CD4-positive, alpha-beta T cell treated with Interleukin-15 for 4 hours (primary cell): ENCODE results near the gene C2CD5.
"Not testable (repeated sequence)": the region's sequence is repeated elsewhere in the genome, so short reads cannot be mapped to it uniquely, and the experiment has no call there.

Experiments used
- DNase-seq: peaks from one replicate; pipeline ENCODE4 v3.0.0-alpha.2; 2020; ENCODE audit warnings: low spot score

The C2CD5 gene, protein sequence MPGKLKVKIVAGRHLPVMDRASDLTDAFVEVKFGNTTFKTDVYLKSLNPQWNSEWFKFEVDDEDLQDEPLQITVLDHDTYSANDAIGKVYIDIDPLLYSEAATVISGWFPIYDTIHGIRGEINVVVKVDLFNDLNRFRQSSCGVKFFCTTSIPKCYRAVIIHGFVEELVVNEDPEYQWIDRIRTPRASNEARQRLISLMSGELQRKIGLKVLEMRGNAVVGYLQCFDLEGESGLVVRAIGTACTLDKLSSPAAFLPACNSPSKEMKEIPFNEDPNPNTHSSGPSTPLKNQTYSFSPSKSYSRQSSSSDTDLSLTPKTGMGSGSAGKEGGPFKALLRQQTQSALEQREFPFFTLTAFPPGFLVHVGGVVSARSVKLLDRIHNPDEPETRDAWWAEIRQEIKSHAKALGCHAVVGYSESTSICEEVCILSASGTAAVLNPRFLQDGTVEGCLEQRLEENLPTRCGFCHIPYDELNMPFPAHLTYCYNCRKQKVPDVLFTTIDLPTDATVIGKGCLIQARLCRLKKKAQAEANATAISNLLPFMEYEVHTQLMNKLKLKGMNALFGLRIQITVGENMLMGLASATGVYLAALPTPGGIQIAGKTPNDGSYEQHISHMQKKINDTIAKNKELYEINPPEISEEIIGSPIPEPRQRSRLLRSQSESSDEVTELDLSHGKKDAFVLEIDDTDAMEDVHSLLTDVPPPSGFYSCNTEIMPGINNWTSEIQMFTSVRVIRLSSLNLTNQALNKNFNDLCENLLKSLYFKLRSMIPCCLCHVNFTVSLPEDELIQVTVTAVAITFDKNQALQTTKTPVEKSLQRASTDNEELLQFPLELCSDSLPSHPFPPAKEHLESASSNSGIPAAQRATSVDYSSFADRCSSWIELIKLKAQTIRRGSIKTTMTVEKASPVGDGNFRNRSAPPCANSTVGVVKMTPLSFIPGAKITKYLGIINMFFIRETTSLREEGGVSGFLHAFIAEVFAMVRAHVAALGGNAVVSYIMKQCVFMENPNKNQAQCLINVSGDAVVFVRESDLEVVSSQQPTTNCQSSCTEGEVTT

DNA sequence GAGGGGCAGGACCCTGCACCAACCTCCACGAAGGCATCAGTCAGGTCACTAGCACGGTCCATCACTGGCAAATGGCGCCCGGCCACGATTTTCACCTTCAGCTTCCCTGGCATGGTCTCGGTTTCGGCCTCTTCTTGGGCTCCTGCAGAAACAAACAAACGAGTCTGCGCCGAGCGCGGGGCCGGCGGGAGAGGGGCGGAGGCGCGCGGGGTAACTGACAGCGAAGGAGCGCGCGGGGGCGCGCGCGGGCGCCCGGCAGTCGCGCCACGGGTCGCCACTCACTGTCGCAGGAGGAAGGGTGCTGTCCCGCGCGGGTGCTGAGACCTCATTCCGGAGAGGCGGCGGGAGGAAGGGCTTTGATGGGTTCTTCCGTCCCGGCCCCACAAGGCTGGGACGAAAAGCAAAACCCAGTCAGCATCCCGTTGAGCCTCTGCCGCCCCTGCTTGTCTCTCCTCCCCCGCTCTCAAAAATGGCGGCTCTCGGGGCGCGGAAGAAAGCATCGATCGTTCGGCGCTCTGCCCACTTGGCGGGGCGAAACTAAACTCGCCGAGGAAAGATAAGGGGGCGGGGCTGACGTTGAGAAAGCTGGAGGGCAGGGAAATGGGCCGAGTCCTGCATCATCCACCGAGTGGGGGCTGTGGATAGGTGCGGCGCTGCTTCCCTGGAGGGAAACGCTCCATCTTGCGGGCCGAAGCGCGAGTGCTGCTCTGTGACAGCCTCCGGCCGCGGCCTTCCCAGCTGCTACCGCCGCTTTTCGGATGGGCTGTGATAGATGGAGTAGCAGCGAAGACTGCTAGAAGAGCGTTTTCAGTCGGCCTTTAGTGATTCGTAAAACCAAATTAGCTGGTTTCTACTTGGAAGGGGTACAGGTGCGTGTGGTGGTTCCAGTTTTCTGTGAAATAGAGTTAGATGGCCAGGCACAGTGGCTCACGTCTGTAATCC is at the start of gene C2CD5:
TSS of gene C2CD5 (minus strand) at position 505 of the 942 bp plus-strand sequence. CDS start at position 113, 392 bp downstream.
- DNase-seq = peak; percentile 96

DNA sequence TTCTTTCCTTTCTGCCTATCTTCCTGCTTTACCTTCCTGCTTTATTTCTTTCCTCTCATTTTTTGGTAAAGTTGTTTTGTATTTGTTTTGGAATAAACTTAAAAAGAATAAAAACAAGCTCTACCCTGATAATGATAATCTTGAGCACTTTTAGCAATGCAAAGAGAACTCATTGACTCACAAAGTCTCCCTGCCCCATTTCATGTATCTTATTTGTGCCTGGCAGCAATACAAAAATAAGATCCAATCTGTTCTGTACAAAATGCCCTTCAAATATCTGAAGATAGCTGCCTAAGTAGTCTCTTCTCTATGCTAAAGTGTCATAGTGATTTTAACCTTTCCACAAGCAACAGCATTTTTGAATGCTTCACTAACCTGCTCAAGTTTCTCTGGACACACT is 49.5 kb upstream of the C2CD5 start:
- no peak for DNase-seq

DNA sequence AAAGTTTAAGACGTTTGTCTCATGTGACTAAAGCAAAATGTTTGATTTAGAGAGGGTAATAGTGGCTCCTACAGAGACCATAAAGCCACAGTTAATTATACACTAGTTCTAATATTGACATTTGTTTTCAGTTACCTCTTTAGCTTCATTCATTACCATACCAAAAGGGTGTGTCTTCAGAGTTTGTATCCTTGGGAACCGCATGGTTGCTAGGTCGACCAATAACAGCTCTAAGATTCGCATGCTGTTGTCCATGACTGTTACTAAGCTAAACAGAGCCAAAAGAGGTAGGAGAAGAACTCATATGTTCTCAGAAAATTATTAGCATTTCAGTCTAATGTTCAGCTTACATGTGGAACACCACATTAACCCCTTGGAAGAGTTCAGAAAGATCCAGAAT is 44.5 kb upstream of the C2CD5 start:
- DNase-seq = no peak

DNA sequence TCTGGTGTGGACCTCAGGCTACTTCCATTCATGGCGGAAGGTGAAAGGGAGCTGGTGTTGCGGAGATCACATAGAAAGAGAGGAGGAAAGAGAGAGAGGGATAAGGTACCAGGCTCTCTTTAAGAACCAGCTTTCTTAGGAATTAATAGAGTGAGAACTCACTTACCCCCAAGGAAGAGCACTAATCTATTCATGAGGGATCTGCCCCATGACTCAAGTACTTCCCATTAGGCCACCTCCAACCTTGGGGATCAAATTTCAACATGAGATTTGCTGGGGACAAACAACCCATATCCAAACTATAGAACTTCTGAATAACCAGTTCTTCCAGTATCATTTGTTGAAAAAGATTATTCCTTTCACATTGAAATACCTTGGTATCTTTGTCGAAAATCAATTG is 34.0 kb upstream of the C2CD5 start:
- no peak for DNase-seq

DNA sequence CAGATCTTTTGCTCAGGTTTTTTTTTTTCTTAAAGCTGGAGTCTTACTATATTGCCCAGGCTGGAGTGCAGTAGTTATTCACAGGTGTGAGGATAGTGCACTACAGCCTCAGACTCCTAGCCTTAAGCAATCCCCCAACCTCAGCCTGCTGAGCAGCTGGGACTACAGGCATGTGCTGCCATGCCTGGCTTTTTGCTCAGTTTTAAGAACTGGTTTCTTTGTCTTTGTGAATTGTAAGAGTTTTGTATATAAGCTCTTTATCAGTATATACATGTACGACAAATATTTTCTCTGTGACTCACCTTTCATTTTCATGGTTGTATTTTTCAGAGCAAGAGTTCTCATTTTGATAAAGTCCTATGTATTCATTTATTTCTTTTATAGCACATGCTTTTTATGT is 33.3 kb upstream of the C2CD5 start:
- DNase-seq = no peak

- no peak for DNase-seq
Measured at GRCh38 chr12:22576473-22576872, 32.1 kb upstream of the C2CD5 start.

- no peak for DNase-seq
Measured at GRCh38 chr12:22576065-22576464, 31.7 kb upstream of the C2CD5 start.

DNA sequence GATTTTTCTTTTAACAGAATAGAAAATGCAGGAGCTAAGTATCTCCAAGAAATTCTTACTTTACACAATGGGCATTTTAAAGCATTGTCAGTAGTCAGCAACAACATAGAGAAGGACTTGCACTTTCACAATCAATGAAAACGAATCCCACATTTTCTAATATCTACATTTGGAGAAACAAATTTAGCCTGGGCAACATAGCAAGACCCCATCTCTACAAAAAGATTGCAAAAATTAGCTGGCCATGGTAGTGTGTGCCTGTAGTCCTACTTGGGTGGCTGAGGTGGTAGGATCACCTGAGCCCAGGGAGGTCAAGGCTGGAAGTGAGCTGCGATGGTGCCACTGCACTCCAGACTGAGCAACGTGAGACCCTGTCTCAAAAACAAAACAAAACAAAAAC is 30.6 kb upstream of the C2CD5 start:
- no peak for DNase-seq

- no peak for DNase-seq
Measured at GRCh38 chr12:22573181-22573580, 28.8 kb upstream of the C2CD5 start.

- DNase-seq = no peak
Measured at GRCh38 chr12:22569253-22569652, 24.9 kb upstream of the C2CD5 start.

GRCh38 chr12:22562036-22563028 is 18.0 kb upstream of the C2CD5 start:
- no peak for DNase-seq

GRCh38 chr12:22554750-22555149 is 10.4 kb upstream of the C2CD5 start:
- not testable (repeated sequence) for DNase-seq

DNA sequence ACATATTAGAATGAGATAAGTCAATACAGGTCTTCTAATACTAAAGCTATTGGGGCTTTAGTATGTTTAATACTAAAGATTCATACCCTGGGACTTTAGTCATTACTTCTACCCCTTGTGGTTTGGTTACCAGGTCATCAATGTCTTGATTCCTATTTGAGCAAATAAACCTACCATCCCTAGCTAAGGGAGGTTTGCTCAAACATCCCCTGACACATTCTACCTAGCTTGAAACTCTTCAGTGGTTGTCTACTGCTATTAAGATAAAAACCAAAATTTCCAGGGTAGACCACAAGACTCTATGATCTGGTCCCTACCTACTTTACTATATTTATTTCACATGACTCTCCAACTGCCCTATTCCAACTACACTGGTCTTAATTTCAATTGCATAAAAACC is 7.3 kb upstream of the C2CD5 start:
- no peak for DNase-seq

DNA sequence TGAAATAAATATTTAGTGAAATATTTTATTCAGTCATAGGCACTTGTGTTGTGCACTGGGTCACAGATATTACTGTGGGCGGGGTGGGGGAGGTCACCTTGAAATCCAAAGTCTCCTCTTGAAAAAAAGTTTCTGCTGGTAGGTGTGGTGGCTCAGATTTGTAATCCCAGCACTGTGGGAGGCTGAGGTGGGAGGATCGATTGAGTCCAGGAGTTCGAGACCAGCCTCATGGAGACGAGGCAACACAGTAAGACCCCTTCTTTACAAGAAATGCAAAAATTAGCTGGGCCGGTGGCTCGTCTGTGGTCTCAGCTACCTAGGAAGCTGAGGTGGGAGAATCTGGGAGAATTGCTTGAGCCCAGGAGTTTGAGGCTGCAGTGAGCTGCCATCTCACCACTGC is 913 bp upstream of the C2CD5 start:
- no peak for DNase-seq

- DNase-seq = peak; percentile 55
Measured at GRCh38 chr12:22543246-22544037, 900 bp downstream of the C2CD5 start.

- DNase-seq = no peak
Measured at GRCh38 chr12:22541496-22542155, 2.7 kb downstream of the C2CD5 start.

GRCh38 chr12:22539055-22539454 is 5.3 kb downstream of the C2CD5 start:
- DNase-seq = no peak

DNA sequence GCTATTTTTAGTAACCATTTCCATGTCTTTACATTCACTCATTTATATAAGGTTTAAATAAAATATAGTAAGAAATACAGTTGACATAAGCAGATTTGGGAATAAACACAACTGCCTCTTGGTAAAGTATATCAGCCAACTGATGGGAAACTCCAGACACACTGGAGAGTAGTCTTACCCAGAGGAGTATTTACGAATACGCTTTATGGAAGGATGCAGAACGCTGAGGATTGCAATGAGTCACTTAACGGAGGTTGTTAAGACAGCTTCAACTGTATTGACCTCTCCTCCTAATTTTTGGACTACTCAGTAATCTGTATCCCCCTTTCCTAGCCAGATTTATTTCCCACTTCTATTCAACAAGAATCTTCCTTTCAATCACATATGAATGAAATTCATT is 6.0 kb downstream of the C2CD5 start:
- no peak for DNase-seq

DNA sequence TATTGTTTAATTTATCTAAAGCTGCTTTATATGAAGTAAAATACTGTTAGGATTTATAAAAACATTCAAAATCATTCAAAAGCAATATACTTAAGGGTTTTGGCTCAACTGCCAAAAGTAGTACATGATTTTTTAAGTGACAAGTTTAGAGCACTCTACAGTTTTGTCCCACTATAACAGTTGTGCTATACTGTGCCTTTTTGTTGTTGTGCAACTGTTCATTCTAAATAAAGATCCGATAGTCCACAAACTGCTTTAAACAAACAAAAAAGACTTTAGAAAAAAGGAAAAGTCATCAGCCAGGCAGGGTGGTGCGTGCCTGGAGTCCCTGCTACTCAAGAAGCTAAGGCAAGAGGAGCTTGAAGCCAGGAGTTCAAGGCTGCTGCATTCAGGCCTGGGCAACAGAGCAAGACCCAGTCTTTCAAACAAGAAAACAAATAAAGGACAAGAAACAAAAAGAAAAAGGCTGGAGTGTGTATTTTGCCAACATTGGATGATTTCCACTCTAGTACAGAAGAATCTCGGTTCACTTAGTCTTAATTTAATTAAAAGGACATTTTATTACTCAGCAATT is 7.3 kb downstream of the C2CD5 start:
- no peak for DNase-seq
